Hepatocyte (in vitro differentiated cells): ENCODE measurements around the gene KCTD18.

Source experiments
- EZH2 ChIP-seq: fragments of 200-600 bp; sonication (generic); IDR thresholded peaks from 2 replicates; pipeline ENCODE4 v1.6.1; 2016; ENCODE audit warnings: antibody characterized with exemption, mild to moderate bottlenecking, borderline replicate concordance
- EZH2phosphoT487 ChIP-seq: fragments of 200-600 bp; sonication (generic); IDR thresholded peaks from one replicate; pipeline ENCODE4 v1.6.1; 2018; ENCODE audit warnings: antibody characterized with exemption, mild to moderate bottlenecking, low read depth, moderate library complexity; ENCODE audit not compliant: unreplicated experiment, severe bottlenecking
- TF ChIP-seq, protein P1 (sequence below): fragments of 200-600 bp; sonication (generic); IDR thresholded peaks from 2 replicates; pipeline ENCODE4 v1.5.1; 2016; ENCODE audit warnings: antibody characterized with exemption, mild to moderate bottlenecking; ENCODE audit not compliant: poor library complexity

DNA sequence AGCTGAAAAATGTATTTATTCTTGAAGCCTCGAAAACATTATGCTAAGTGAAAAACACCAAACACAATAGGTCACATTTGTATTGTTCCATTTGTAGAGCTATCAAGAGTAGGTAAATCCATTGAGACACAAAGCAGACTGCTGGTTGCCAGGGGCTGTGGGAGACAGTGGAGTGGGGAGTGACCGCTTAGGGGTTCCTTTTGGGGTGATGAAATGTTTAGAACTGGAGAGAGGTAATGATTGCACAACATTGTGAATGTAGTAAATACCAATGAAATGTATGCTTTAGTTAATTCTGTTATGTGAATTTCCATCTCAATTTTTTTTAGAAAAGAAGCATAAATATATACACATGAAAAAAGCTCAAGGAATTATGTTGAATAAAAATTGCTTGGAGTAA, 15.8 kb downstream of the KCTD18 start:
- TF ChIP-seq, protein P1, sequence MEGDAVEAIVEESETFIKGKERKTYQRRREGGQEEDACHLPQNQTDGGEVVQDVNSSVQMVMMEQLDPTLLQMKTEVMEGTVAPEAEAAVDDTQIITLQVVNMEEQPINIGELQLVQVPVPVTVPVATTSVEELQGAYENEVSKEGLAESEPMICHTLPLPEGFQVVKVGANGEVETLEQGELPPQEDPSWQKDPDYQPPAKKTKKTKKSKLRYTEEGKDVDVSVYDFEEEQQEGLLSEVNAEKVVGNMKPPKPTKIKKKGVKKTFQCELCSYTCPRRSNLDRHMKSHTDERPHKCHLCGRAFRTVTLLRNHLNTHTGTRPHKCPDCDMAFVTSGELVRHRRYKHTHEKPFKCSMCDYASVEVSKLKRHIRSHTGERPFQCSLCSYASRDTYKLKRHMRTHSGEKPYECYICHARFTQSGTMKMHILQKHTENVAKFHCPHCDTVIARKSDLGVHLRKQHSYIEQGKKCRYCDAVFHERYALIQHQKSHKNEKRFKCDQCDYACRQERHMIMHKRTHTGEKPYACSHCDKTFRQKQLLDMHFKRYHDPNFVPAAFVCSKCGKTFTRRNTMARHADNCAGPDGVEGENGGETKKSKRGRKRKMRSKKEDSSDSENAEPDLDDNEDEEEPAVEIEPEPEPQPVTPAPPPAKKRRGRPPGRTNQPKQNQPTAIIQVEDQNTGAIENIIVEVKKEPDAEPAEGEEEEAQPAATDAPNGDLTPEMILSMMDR, result no peak
- TF ChIP-seq EZH2 (no peak), EZH2phosphoT487 (no peak)
